Stimulated activated naive B cell treated with anti-CD40 and anti-IgM and Interleukin-4, amounts not matched to agents 10 μg/mL and 1 μg/mL and 100 μg/mL, for 72 hours (primary cell): ENCODE data around the gene NRIP3.
"Not testable (repeated sequence)": the region's sequence is repeated elsewhere in the genome, so short reads cannot be mapped to it uniquely, and the experiment has no call there.

Experiments used
- ATAC-seq, 2 donors: fragments of 150-1000 bp; cut with Tn5 transposase; replicated peaks; 2 replicates each; pipeline ENCODE4 v1.10.0; 2021; ENCODE audit warnings: moderate library complexity in 1 of 2
- DNase-seq: peaks from one replicate; pipeline ENCODE4 v3.0.0; 2021
- H3K27ac Mint-ChIP-seq: one replicate; pipeline ENCODE4 v1.8.0; 2022; ENCODE audit warnings: mild to moderate bottlenecking, mixed read lengths
- H3K27me3 Mint-ChIP-seq, 2 donors: one replicate each; pipeline ENCODE4 v1.8.0; 2022; ENCODE audit warnings: mixed read lengths in 2 of 2
- H3K36me3 Mint-ChIP-seq, 2 donors: one replicate each; pipeline ENCODE4 v1.8.0; 2022; ENCODE audit warnings: mixed read lengths in 2 of 2, mild to moderate bottlenecking in 1 of 2
- H3K4me1 Mint-ChIP-seq, 2 donors: one replicate each; pipeline ENCODE4 v1.8.0; 2022; ENCODE audit warnings: mixed read lengths in 2 of 2, mild to moderate bottlenecking in 1 of 2
- H3K4me3 Mint-ChIP-seq, 2 donors: one replicate each; pipeline ENCODE4 v1.8.0; 2022; ENCODE audit warnings: mild to moderate bottlenecking in 2 of 2, mixed read lengths in 2 of 2, moderate library complexity in 1 of 2
- H3K9me3 Mint-ChIP-seq, 2 donors: one replicate each; pipeline ENCODE4 v1.8.0; 2022; ENCODE audit warnings: mixed read lengths in 2 of 2, mild to moderate bottlenecking in 1 of 2

The NRIP3 gene

GRCh38 chr11:9004183-9004926 lies 554 bp upstream of the NRIP3 start:
- peaks cover 32 to 47% of the 10 kb centered on the region in 2 donors for H3K27me3 Mint-ChIP-seq

GRCh38 chr11:9002920-9003572 lies 755 bp downstream of the NRIP3 start:
- peaks cover 7 to 12% of the 10 kb centered on the region in 2 donors for H3K4me1 Mint-ChIP-seq
- peaks cover 37 to 53% of the 10 kb centered on the region in 2 donors for H3K27me3 Mint-ChIP-seq
- peak overlapping the region; percentile 77 to 82 for H3K4me3 Mint-ChIP-seq
- DNase-seq (no peak), ATAC-seq (no peak)
- H3K36me3 Mint-ChIP-seq: no peaks in the 10 kb centered on the region
- H3K9me3 Mint-ChIP-seq: no peaks in the 10 kb centered on the region
- no peak overlapping the region for H3K27ac Mint-ChIP-seq

More at GRCh38 chr11:9004183-9004926, 554 bp upstream of the NRIP3 start:
- peaks cover 7 to 12% of the 10 kb centered on the region in 2 donors for H3K4me1 Mint-ChIP-seq
- DNase-seq (no peak), ATAC-seq (peak; percentile 15 to 17)
- H3K9me3 Mint-ChIP-seq: no peaks in the 10 kb centered on the region
- H3K36me3 Mint-ChIP-seq: no peaks in the 10 kb centered on the region
- H3K27ac Mint-ChIP-seq: peak overlapping the region; percentile 3
- H3K4me3 Mint-ChIP-seq: peak overlapping the region; percentile 60 to 82

- no peak for DNase-seq
- H3K4me3 Mint-ChIP-seq: no peak overlapping the region
Measured at GRCh38 chr11:9001736-9002135, 2.1 kb downstream of the NRIP3 start.

GRCh38 chr11:8998017-8998416 lies 5.8 kb downstream of the NRIP3 start:
- H3K9me3 Mint-ChIP-seq: no peaks in the 10 kb centered on the region
- H3K27me3 Mint-ChIP-seq: peaks cover 23 to 36% of the 10 kb centered on the region in 2 donors
- ATAC-seq (no peak), DNase-seq (no peak)
- no peak overlapping the region for H3K27ac Mint-ChIP-seq
- H3K4me1 Mint-ChIP-seq: peaks cover 2 to 6% of the 10 kb centered on the region in 2 donors
- H3K4me3 Mint-ChIP-seq: no peak overlapping the region
- no peaks in the 10 kb centered on the region for H3K36me3 Mint-ChIP-seq

More at GRCh38 chr11:9001736-9002135, 2.1 kb downstream of the NRIP3 start:
- ATAC-seq: peak; percentile 56 to 64
- no peaks in the 10 kb centered on the region for H3K9me3 Mint-ChIP-seq
- peaks cover 7 to 12% of the 10 kb centered on the region in 2 donors for H3K4me1 Mint-ChIP-seq
- H3K27ac Mint-ChIP-seq: no peak overlapping the region
- peaks cover 37 to 53% of the 10 kb centered on the region in 2 donors for H3K27me3 Mint-ChIP-seq
- no peaks in the 10 kb centered on the region for H3K36me3 Mint-ChIP-seq

GRCh38 chr11:8997451-8997850 lies 6.3 kb downstream of the NRIP3 start:
- no peak overlapping the region for H3K27ac Mint-ChIP-seq
- DNase-seq (no peak), ATAC-seq (no peak)
- no peaks in the 10 kb centered on the region for H3K36me3 Mint-ChIP-seq
- peaks cover 0 to 2% of the 10 kb centered on the region in 2 donors for H3K4me1 Mint-ChIP-seq
- H3K9me3 Mint-ChIP-seq: no peaks in the 10 kb centered on the region
- H3K4me3 Mint-ChIP-seq: no peak overlapping the region
- peaks cover 21 to 33% of the 10 kb centered on the region in 2 donors for H3K27me3 Mint-ChIP-seq

- Mint-ChIP-seq H3K27me3 (peaks cover 5 to 23% of the 10 kb centered on the region in 2 donors), H3K36me3 (no peaks in the 10 kb centered on the region), H3K27ac (no peak overlapping the region), H3K4me1 (no peaks in the 10 kb centered on the region), H3K4me3 (no peak overlapping the region), H3K9me3 (no peaks in the 10 kb centered on the region)
- no peak for ATAC-seq
- DNase-seq: no peak
Measured at GRCh38 chr11:8989453-8989852, 14.3 kb downstream of the NRIP3 start.

- Mint-ChIP-seq H3K4me1 (no peaks in the 10 kb centered on the region), H3K27me3 (peaks cover 5 to 23% of the 10 kb centered on the region in 2 donors), H3K27ac (no peak overlapping the region), H3K36me3 (no peaks in the 10 kb centered on the region), H3K9me3 (no peaks in the 10 kb centered on the region), H3K4me3 (no peak overlapping the region)
- no peak for ATAC-seq
- DNase-seq: no peak
Measured at GRCh38 chr11:8988329-8989234, 15.2 kb downstream of the NRIP3 start.

GRCh38 chr11:8987446-8987845 lies 16.4 kb downstream of the NRIP3 start:
- H3K9me3 Mint-ChIP-seq: no peaks in the 10 kb centered on the region
- no peak overlapping the region for H3K4me3 Mint-ChIP-seq
- DNase-seq: no peak
- H3K27me3 Mint-ChIP-seq: peaks cover 5 to 23% of the 10 kb centered on the region in 2 donors
- H3K4me1 Mint-ChIP-seq: no peaks in the 10 kb centered on the region
- no peaks in the 10 kb centered on the region for H3K36me3 Mint-ChIP-seq
- no peak for ATAC-seq
- no peak overlapping the region for H3K27ac Mint-ChIP-seq

- not testable (repeated sequence) for H3K4me3 Mint-ChIP-seq, H3K27ac Mint-ChIP-seq
- H3K27me3 Mint-ChIP-seq: peaks cover 5 to 19% of the 10 kb centered on the region in 2 donors
Measured at GRCh38 chr11:8986772-8987171, 17.0 kb downstream of the NRIP3 start.

GRCh38 chr11:8985462-8985861 lies 18.3 kb downstream of the NRIP3 start:
- H3K9me3 Mint-ChIP-seq: no peaks in the 10 kb centered on the region
- no peak overlapping the region for H3K27ac Mint-ChIP-seq
- H3K27me3 Mint-ChIP-seq: peaks cover 5 to 19% of the 10 kb centered on the region in 2 donors
- no peak for DNase-seq
- H3K4me3 Mint-ChIP-seq: no peak overlapping the region
- no peaks in the 10 kb centered on the region for H3K36me3 Mint-ChIP-seq
- ATAC-seq: no peak
- H3K4me1 Mint-ChIP-seq: no peaks in the 10 kb centered on the region

More at GRCh38 chr11:8986772-8987171, 17.0 kb downstream of the NRIP3 start:
- DNase-seq, H3K36me3 Mint-ChIP-seq, H3K4me1 Mint-ChIP-seq, H3K9me3 Mint-ChIP-seq, ATAC-seq: not testable (repeated sequence)

- no peak overlapping the region for H3K27ac Mint-ChIP-seq
- no peak for ATAC-seq
- no peaks in the 10 kb centered on the region for H3K36me3 Mint-ChIP-seq
- no peaks in the 10 kb centered on the region for H3K9me3 Mint-ChIP-seq
- no peaks in the 10 kb centered on the region for H3K4me1 Mint-ChIP-seq
- H3K27me3 Mint-ChIP-seq: peaks cover 5 to 19% of the 10 kb centered on the region in 2 donors
- DNase-seq: no peak
- H3K4me3 Mint-ChIP-seq: no peak overlapping the region
Measured at GRCh38 chr11:8983552-8983951, 20.2 kb downstream of the NRIP3 start.

- Mint-ChIP-seq H3K4me1 (no peaks in the 10 kb centered on the region), H3K9me3 (no peaks in the 10 kb centered on the region), H3K27me3 (peaks cover 0 to 3% of the 10 kb centered on the region in 2 donors), H3K27ac (no peak overlapping the region), H3K36me3 (no peaks in the 10 kb centered on the region), H3K4me3 (no peak overlapping the region)
- DNase-seq: no peak
- no peak for ATAC-seq
Measured at GRCh38 chr11:8980485-8980884, 23.3 kb downstream of the NRIP3 start.

- DNase-seq, H3K27me3 Mint-ChIP-seq, H3K4me1 Mint-ChIP-seq, ATAC-seq, H3K36me3 Mint-ChIP-seq, H3K27ac Mint-ChIP-seq, H3K9me3 Mint-ChIP-seq, H3K4me3 Mint-ChIP-seq: not testable (repeated sequence)
Measured at GRCh38 chr11:8979365-8979764, 24.4 kb downstream of the NRIP3 start.

- no peak overlapping the region for H3K27ac Mint-ChIP-seq
- DNase-seq (no peak), ATAC-seq (no peak)
- peaks cover 2 to 3% of the 10 kb centered on the region in 2 donors for H3K36me3 Mint-ChIP-seq
- no peak overlapping the region for H3K4me3 Mint-ChIP-seq
- H3K9me3 Mint-ChIP-seq: no peaks in the 10 kb centered on the region
- H3K27me3 Mint-ChIP-seq: no peaks in the 10 kb centered on the region
- no peaks in the 10 kb centered on the region for H3K4me1 Mint-ChIP-seq
Measured at GRCh38 chr11:8973121-8973520, 30.7 kb downstream of the NRIP3 start.
